ENCODE results near the gene GLT6D1. TPM values are rescaled to one million over a fixed set of nuclear protein-coding genes. Genes with fewer than 3 reads are reported as not detected.

The GLT6D1 gene
- total and polyA plus RNA-seq, 2 of the 13 experiments (the other 11 are each of a cell fraction or from before 2014, with no cell fraction given): not detected

DNA sequence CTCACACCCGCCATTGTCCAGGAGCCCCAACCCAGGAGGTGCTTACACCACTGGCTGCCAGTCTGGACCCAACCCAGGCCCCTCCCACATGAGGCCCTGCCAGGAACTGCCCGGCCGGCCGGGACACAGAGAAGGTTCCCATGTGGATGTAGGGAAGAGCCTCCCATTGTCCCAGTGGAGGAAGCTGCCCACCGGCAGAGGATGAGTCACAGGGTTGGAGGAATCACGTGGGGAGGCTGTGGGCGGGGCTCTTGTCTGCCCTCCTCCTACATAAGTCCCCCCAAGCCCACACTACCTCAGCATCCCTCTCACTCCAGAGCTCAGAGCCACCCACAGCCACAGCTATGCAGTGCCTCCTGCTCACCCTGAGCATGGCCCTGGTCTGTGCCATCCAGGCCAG, 51.7 kb downstream of the GLT6D1 start:
- no peak overlapping the region for H3K9ac ChIP-seq (ENCODE audit: insufficient read depth, low read depth, low read length)
- no peak for DNase-seq (ENCODE audit: low spot score)

DNA sequence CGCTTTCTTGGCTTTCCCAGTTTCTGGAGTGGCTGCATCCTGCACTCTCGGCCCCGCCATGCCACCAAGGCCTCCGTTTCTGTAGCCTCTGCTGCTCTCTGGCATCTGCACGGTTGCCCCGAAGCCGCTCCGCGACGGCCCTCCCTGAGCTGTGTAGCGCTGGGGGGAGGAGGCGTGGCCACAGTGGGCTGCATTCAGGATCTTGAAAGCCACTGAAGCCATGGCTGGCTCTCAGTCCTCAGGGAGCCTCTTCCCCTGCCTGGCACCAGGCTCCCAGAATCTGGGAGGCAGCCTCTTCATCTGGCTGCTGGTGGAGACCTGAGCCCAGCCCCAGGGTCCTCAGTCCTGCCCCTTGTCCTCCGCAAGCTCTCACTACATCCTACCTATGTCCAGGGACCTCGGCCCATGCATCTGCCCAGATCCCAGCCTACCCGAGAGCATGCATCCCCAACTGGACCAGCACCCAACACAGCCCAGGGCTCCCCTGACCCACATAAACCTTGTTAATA, 52.7 kb downstream of the GLT6D1 start:
- Histone ChIP-seq H4K20me1 (ENCODE audit: insufficient read depth, low read length) (no peaks in the 10 kb centered on the region), H3K4me2 (ENCODE audit: low read depth, low read length) (no peak overlapping the region), H3K4me3 (replicated peaks in 1 of 3; ENCODE audit: insufficient read depth in 1 of 3, low read depth in 2 of 3, low read length in 3 of 3) (no peak overlapping the region), H3K9ac (ENCODE audit: insufficient read depth, low read depth, low read length) (no peak overlapping the region), H2AFZ (ENCODE audit: low read length) (no peak overlapping the region), H3K36me3 (replicated peaks in 1 of 2; ENCODE audit: control insufficient read depth in 1 of 2, insufficient read depth in 2 of 2, low read length in 2 of 2) (no peaks in the 10 kb centered on the region), H3K27me3 (ENCODE audit: control insufficient read depth in 1 of 2, insufficient read depth in 2 of 2, low read length in 2 of 2) (peaks cover 5 to 63% of the 10 kb centered on the region in 2 experiments; a peak in 4 of 5 replicates), H3K27ac (ENCODE audit: extremely low read length, insufficient read depth, low read length) (no peak overlapping the region), H3K9me3 (ENCODE audit: low read length) (no peaks in the 10 kb centered on the region), H3K79me2 (ENCODE audit: insufficient read depth, low read length) (no peaks in the 10 kb centered on the region), H3K4me1 (ENCODE audit: insufficient read depth, low read length) (no peaks in the 10 kb centered on the region)
- no TSS peak for BruUV-seq (replicated peaks)
- ChIA-PET POLR2A (no interaction called here), CTCF (ENCODE audit: low intra/inter-chr PET ratio, low total read pairs) (no interaction called here)
- ATAC-seq (no peak), DNase-seq (ENCODE audit: low spot score) (no peak), FAIRE-seq (no peak)
- intact Hi-C loops (cut with micrococcal nuclease; ENCODE audit: unreplicated experiment) (no loop called here), in situ Hi-C loops (cut with HindIII; ENCODE audit: extremely low pct_ligation_motif_present, low pct_unique_long_range_greater_than_20kb) (no loop called here)
- WGBS (ENCODE audit: low lambda C conversion rate): 10% methylated on average over 9 of the region's 15 CpGs
- TF ChIP-seq ZSCAN31 (CRISPR knock-in tag; IDR thresholded peaks at IDR 0.05; ENCODE audit: low read depth) (no peak), ARHGAP35 (CRISPR knock-in tag; IDR thresholded peaks at IDR 0.05; ENCODE audit: borderline replicate concordance) (no peak), ZNF616 (CRISPR knock-in tag; IDR thresholded peaks at IDR 0.05; ENCODE audit: low read depth) (no peak), ZNF550 (CRISPR knock-in tag; IDR thresholded peaks at IDR 0.05; ENCODE audit: borderline replicate concordance) (no peak)
- TF ChIP-seq, protein P1, sequence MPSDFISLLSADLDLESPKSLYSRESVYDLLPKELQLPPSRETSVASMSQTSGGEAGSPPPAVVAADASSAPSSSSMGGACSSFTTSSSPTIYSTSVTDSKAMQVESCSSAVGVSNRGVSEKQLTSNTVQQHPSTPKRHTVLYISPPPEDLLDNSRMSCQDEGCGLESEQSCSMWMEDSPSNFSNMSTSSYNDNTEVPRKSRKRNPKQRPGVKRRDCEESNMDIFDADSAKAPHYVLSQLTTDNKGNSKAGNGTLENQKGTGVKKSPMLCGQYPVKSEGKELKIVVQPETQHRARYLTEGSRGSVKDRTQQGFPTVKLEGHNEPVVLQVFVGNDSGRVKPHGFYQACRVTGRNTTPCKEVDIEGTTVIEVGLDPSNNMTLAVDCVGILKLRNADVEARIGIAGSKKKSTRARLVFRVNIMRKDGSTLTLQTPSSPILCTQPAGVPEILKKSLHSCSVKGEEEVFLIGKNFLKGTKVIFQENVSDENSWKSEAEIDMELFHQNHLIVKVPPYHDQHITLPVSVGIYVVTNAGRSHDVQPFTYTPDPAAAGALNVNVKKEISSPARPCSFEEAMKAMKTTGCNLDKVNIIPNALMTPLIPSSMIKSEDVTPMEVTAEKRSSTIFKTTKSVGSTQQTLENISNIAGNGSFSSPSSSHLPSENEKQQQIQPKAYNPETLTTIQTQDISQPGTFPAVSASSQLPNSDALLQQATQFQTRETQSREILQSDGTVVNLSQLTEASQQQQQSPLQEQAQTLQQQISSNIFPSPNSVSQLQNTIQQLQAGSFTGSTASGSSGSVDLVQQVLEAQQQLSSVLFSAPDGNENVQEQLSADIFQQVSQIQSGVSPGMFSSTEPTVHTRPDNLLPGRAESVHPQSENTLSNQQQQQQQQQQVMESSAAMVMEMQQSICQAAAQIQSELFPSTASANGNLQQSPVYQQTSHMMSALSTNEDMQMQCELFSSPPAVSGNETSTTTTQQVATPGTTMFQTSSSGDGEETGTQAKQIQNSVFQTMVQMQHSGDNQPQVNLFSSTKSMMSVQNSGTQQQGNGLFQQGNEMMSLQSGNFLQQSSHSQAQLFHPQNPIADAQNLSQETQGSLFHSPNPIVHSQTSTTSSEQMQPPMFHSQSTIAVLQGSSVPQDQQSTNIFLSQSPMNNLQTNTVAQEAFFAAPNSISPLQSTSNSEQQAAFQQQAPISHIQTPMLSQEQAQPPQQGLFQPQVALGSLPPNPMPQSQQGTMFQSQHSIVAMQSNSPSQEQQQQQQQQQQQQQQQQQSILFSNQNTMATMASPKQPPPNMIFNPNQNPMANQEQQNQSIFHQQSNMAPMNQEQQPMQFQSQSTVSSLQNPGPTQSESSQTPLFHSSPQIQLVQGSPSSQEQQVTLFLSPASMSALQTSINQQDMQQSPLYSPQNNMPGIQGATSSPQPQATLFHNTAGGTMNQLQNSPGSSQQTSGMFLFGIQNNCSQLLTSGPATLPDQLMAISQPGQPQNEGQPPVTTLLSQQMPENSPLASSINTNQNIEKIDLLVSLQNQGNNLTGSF (CRISPR knock-in tag; IDR thresholded peaks at IDR 0.05): no peak

More for the DNA sequence above, 51.7 kb downstream of the GLT6D1 start:
- TF ChIP-seq MAX (IDR thresholded peaks at IDR 0.05) (no peak), ATM (IDR thresholded peaks at IDR 0.05; ENCODE audit: borderline replicate concordance) (no peak), ZMYM4 (CRISPR knock-in tag; IDR thresholded peaks at IDR 0.05) (no peak), ZNF331 (CRISPR knock-in tag; IDR thresholded peaks at IDR 0.05) (no peak), ZNF512 (CRISPR knock-in tag; IDR thresholded peaks at IDR 0.05) (no peak), ZFYVE20 (CRISPR knock-in tag; IDR thresholded peaks at IDR 0.05; ENCODE audit: borderline replicate concordance, low read depth) (no peak)
- no peaks in the 10 kb centered on the region for H3K9me3 ChIP-seq (ENCODE audit: low read length)
- no peak overlapping the region for H2AFZ ChIP-seq (ENCODE audit: low read length)
- ChIA-PET POLR2A (no interaction called here), CTCF (ENCODE audit: low intra/inter-chr PET ratio, low total read pairs) (no interaction called here)
- FAIRE-seq (no peak), ATAC-seq (no peak)
- WGBS (ENCODE audit: low lambda C conversion rate): no CpG with 5 or more reads among the region's 7 CpGs
- no peaks in the 10 kb centered on the region for H4K20me1 ChIP-seq (ENCODE audit: insufficient read depth, low read length)
- BruUV-seq (replicated peaks): no TSS peak
- no peak overlapping the region for H3K4me3 ChIP-seq (replicated peaks in 1 of 3; ENCODE audit: insufficient read depth in 1 of 3, low read depth in 2 of 3, low read length in 3 of 3)
- in situ Hi-C loops (cut with HindIII; ENCODE audit: extremely low pct_ligation_motif_present, low pct_unique_long_range_greater_than_20kb): no loop called here
- no peak overlapping the region for H3K27ac ChIP-seq (ENCODE audit: extremely low read length, insufficient read depth, low read length)
- H3K4me2 ChIP-seq (ENCODE audit: low read depth, low read length): no peak overlapping the region
- H3K4me1 ChIP-seq (ENCODE audit: insufficient read depth, low read length): no peaks in the 10 kb centered on the region
- H3K79me2 ChIP-seq (ENCODE audit: insufficient read depth, low read length): no peaks in the 10 kb centered on the region
- intact Hi-C loops (cut with micrococcal nuclease; ENCODE audit: unreplicated experiment): no loop called here
- no peaks in the 10 kb centered on the region for H3K36me3 ChIP-seq (replicated peaks in 1 of 2; ENCODE audit: control insufficient read depth in 1 of 2, insufficient read depth in 2 of 2, low read length in 2 of 2)
- peaks cover 5 to 54% of the 10 kb centered on the region in 2 experiments; a peak in 4 of 5 replicates for H3K27me3 ChIP-seq (ENCODE audit: control insufficient read depth in 1 of 2, insufficient read depth in 2 of 2, low read length in 2 of 2)
